WTC11 (cell line): Measurements from ENCODE around the gene TIMD4. TPM values are rescaled to one million over a fixed set of nuclear protein-coding genes. Genes with fewer than 3 reads are reported as not detected.

Experiments used
- ATAC-seq: fragments of 200-7000 bp; cut with Tn5 transposase; 2 replicates; pipeline ENCODE4 v1.10.0; 2021; ENCODE audit warnings: mild to moderate bottlenecking, moderate library complexity
- CTCF ChIA-PET: fragments of 300-600 bp; sonication (Branson Sonifier 250); formaldehyde crosslinking; loops from one replicate; lab custom pipeline; 2021; ENCODE audit warnings: antibody characterized with exemption; lab: Charles Lee
- POLR2A ChIA-PET: fragments of 350-600 bp; sonication (Branson Sonifier 250); formaldehyde crosslinking; loops from one replicate; lab custom pipeline; 2021; ENCODE audit warnings: antibody characterized with exemption; lab: Charles Lee
- DNase-seq: peaks from one replicate; pipeline ENCODE4 v3.0.0; 2021; ENCODE audit warnings: low spot score
- H3K27ac Mint-ChIP-seq: 2 replicates; pipeline ENCODE4 v1.8.0; 2021; ENCODE audit warnings: mixed read lengths
- H3K27me3 Mint-ChIP-seq: 2 replicates; pipeline ENCODE4 v1.8.0; 2021; ENCODE audit warnings: low read depth, mild to moderate bottlenecking, moderate library complexity, mixed read lengths
- H3K36me3 Mint-ChIP-seq: 2 replicates; pipeline ENCODE4 v1.8.0; 2021; ENCODE audit warnings: mixed read lengths
- H3K4me1 Mint-ChIP-seq: 2 replicates; pipeline ENCODE4 v1.8.0; 2022; ENCODE audit warnings: mixed read lengths
- H3K4me3 Mint-ChIP-seq: 2 replicates; pipeline ENCODE4 v1.8.0; 2021; ENCODE audit warnings: mild to moderate bottlenecking, moderate library complexity, mixed read lengths
- H3K9me3 Mint-ChIP-seq: 2 replicates; pipeline ENCODE4 v1.8.0; 2021; ENCODE audit warnings: mixed read lengths
- ATF1 ChIP-seq: sonication (generic); formaldehyde crosslinking; IDR thresholded peaks from 2 replicates; pipeline ENCODE4 v1.8.1; 2023; ENCODE audit warnings: mild to moderate bottlenecking, moderate library complexity, missing genetic modification reagents
- ATF2 ChIP-seq: sonication (generic); formaldehyde crosslinking; IDR thresholded peaks from 2 replicates; pipeline ENCODE4 v1.8.1; 2022; ENCODE audit warnings: low read depth, missing genetic modification reagents, borderline replicate concordance
- ERG ChIP-seq: fragments of 250-450 bp; sonication (Bioruptor Pico); IDR thresholded peaks from 2 replicates; pipeline ENCODE4 v1.8.0; 2021; ENCODE audit warnings: mild to moderate bottlenecking
- FOXP1 ChIP-seq: sonication (generic); formaldehyde crosslinking; IDR thresholded peaks from 2 replicates; pipeline ENCODE4 v1.8.0; 2022; ENCODE audit warnings: missing genetic modification reagents, mild to moderate bottlenecking, moderate library complexity, borderline replicate concordance
- HMGXB4 ChIP-seq: sonication (generic); formaldehyde crosslinking; IDR thresholded peaks from 2 replicates; pipeline ENCODE4 v1.8.1; 2023; ENCODE audit warnings: mild to moderate bottlenecking, moderate library complexity, missing genetic modification reagents
- JAZF1 ChIP-seq: fragments of 250-450 bp; sonication (Bioruptor Pico); IDR thresholded peaks from 2 replicates; pipeline ENCODE4 v1.9.0; 2021; ENCODE audit warnings: moderate library complexity, mild to moderate bottlenecking, inconsistent platforms
- NFATC4 ChIP-seq: fragments of 250-450 bp; sonication (Bioruptor Pico); IDR thresholded peaks from 2 replicates; pipeline ENCODE4 v1.9.0; 2021; ENCODE audit warnings: mild to moderate bottlenecking
- NFE2L1 ChIP-seq: sonication (generic); formaldehyde crosslinking; IDR thresholded peaks from 2 replicates; pipeline ENCODE4 v1.8.1; 2023; ENCODE audit warnings: missing genetic modification reagents
- NFYB ChIP-seq: sonication (generic); formaldehyde crosslinking; conservative IDR thresholded peaks from 2 replicates; pipeline ENCODE4 v1.8.0; 2022; ENCODE audit warnings: low read depth, missing genetic modification reagents
- NR1H2 ChIP-seq: sonication (generic); formaldehyde crosslinking; IDR thresholded peaks from 2 replicates; pipeline ENCODE4 v1.9.0; 2021; ENCODE audit warnings: mild to moderate bottlenecking, moderate library complexity, missing genetic modification reagents
- TCF7 ChIP-seq: sonication (generic); formaldehyde crosslinking; IDR thresholded peaks from 2 replicates; pipeline ENCODE4 v1.8.0; 2022; ENCODE audit warnings: mild to moderate bottlenecking, low read depth, missing genetic modification reagents, moderate library complexity
- TP53 ChIP-seq: sonication (generic); formaldehyde crosslinking; IDR thresholded peaks from 2 replicates; pipeline ENCODE4 v1.8.1; 2023; ENCODE audit warnings: mild to moderate bottlenecking, missing genetic modification reagents
- total RNA-seq: library from RNA; stranded (reverse); gene quantifications from 3 replicates; pipeline ENCODE4 v1.2.3, GENCODE V29; 2021
- TF ChIP-seq, protein P1 (sequence below): sonication (generic); formaldehyde crosslinking; IDR thresholded peaks from 2 replicates; pipeline ENCODE4 v1.8.0; 2022; ENCODE audit warnings: mild to moderate bottlenecking, missing genetic modification reagents
- TF ChIP-seq, protein P2 (sequence below): sonication (generic); formaldehyde crosslinking; IDR thresholded peaks from 2 replicates; pipeline ENCODE4 v1.8.0; 2023; ENCODE audit warnings: missing genetic modification reagents
- TF ChIP-seq, protein P3 (sequence below): fragments of 250-450 bp; sonication (Bioruptor Pico); IDR thresholded peaks from 2 replicates; pipeline ENCODE4 v1.9.0; 2021; ENCODE audit warnings: moderate library complexity, mild to moderate bottlenecking, inconsistent platforms, borderline replicate concordance
- TF ChIP-seq, protein P4 (sequence below): fragments of 250-450 bp; sonication (Bioruptor Pico); IDR thresholded peaks from 2 replicates; pipeline ENCODE4 v2.1.2; 2022; ENCODE audit warnings: mild to moderate bottlenecking, moderate library complexity

The TIMD4 gene
- total RNA-seq, 1 experiment from 2014 or later: 0.13 TPM

- TF ChIP-seq HMGXB4 (CRISPR knock-in tag) (no peak), TP53 (CRISPR knock-in tag) (no peak), ERG (CRISPR knock-in tag) (no peak), NFE2L1 (CRISPR knock-in tag) (no peak), NR1H2 (CRISPR knock-in tag) (no peak)
- TF ChIP-seq, protein P1, sequence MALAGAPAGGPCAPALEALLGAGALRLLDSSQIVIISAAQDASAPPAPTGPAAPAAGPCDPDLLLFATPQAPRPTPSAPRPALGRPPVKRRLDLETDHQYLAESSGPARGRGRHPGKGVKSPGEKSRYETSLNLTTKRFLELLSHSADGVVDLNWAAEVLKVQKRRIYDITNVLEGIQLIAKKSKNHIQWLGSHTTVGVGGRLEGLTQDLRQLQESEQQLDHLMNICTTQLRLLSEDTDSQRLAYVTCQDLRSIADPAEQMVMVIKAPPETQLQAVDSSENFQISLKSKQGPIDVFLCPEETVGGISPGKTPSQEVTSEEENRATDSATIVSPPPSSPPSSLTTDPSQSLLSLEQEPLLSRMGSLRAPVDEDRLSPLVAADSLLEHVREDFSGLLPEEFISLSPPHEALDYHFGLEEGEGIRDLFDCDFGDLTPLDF (CRISPR knock-in tag): no peak
Observed at GRCh38 chr5:156981481-156981880, 18.5 kb upstream of the TIMD4 start (continued).

GRCh38 chr5:156974328-156974727 lies 11.3 kb upstream of the TIMD4 start:
- ChIA-PET CTCF (no interaction called here), POLR2A (no interaction called here)
- H3K27ac Mint-ChIP-seq: no peak overlapping the region
- no peaks in the 10 kb centered on the region for H3K27me3 Mint-ChIP-seq
- DNase-seq (no peak), ATAC-seq (no peak)
- H3K4me3 Mint-ChIP-seq: no peak overlapping the region
- no peaks in the 10 kb centered on the region; the same call in 1 of the 2 replicates for H3K4me1 Mint-ChIP-seq
- no peaks in the 10 kb centered on the region for H3K9me3 Mint-ChIP-seq
- H3K36me3 Mint-ChIP-seq: no peaks in the 10 kb centered on the region
- TF ChIP-seq NFYB (CRISPR knock-in tag) (no peak), ATF2 (no peak), TCF7 (CRISPR knock-in tag) (no peak), NFE2L1 (CRISPR knock-in tag) (no peak), FOXP1 (CRISPR knock-in tag) (no peak), ATF1 (no peak), NFATC4 (CRISPR knock-in tag) (no peak), JAZF1 (CRISPR knock-in tag) (no peak)
- TF ChIP-seq, protein P2, sequence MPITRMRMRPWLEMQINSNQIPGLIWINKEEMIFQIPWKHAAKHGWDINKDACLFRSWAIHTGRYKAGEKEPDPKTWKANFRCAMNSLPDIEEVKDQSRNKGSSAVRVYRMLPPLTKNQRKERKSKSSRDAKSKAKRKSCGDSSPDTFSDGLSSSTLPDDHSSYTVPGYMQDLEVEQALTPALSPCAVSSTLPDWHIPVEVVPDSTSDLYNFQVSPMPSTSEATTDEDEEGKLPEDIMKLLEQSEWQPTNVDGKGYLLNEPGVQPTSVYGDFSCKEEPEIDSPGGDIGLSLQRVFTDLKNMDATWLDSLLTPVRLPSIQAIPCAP (CRISPR knock-in tag): no peak
- TF ChIP-seq, protein P3, sequence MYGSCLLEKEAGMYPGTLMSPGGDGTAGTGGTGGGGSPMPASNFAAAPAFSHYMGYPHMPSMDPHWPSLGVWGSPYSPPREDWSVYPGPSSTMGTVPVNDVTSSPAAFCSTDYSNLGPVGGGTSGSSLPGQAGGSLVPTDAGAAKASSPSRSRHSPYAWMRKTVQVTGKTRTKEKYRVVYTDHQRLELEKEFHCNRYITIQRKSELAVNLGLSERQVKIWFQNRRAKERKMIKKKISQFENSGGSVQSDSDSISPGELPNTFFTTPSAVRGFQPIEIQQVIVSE (CRISPR knock-in tag): no peak
- TF ChIP-seq, protein P4, sequence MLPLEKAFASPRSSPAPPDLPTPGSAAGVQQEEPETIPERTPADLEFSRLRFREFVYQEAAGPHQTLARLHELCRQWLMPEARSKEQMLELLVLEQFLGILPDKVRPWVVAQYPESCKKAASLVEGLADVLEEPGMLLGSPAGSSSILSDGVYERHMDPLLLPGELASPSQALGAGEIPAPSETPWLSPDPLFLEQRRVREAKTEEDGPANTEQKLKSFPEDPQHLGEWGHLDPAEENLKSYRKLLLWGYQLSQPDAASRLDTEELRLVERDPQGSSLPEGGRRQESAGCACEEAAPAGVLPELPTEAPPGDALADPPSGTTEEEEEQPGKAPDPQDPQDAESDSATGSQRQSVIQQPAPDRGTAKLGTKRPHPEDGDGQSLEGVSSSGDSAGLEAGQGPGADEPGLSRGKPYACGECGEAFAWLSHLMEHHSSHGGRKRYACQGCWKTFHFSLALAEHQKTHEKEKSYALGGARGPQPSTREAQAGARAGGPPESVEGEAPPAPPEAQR: no peak
